Measurements from ENCODE around the gene B4GALT2.

B4GALT2 gene

GRCh38 chr1:44008259-44008658 is 29.2 kb downstream of the B4GALT2 start:
- DNase-seq: no peak

GRCh38 chr1:44010935-44011471 is 32.0 kb downstream of the B4GALT2 start:
- DNase-seq: no peak

- no peak for DNase-seq
Observed at GRCh38 chr1:44012404-44012803, 33.4 kb downstream of the B4GALT2 start.

DNA sequence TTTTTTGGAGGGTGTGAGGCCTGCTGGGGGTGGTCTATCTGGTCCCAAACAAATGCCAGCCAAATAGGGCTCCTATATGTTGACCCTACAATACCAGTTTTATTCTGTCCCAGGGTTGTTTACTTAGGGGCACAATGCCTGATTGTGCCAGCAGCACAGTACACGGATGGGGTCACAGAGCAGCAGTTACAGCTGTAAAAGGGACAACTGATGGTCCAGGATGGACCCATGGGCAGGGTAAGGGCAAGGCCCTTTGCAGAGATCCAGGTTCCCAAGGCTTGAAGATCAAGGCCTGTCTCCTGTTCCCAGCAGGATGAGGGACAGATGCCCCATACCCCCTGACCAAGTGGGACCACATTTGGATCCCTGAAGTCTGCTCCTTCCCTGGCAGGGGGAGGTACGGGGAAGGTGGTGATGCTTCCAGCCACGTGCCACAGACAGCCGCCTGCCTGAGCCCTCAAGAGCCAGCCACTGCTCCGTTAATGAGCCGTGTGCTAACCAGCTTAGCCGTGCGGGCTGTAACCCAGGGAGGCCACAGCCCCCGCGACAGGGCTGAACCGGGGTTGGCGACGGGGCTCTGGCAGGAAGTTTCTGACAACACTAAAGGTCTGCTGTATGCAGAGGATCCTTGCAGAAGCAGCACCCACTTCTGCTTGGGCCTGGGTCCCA is 34.1 kb downstream of the B4GALT2 start:
- no peak for DNase-seq

- DNase-seq: no peak
Observed at GRCh38 chr1:44013949-44014348, 34.9 kb downstream of the B4GALT2 start.

DNA sequence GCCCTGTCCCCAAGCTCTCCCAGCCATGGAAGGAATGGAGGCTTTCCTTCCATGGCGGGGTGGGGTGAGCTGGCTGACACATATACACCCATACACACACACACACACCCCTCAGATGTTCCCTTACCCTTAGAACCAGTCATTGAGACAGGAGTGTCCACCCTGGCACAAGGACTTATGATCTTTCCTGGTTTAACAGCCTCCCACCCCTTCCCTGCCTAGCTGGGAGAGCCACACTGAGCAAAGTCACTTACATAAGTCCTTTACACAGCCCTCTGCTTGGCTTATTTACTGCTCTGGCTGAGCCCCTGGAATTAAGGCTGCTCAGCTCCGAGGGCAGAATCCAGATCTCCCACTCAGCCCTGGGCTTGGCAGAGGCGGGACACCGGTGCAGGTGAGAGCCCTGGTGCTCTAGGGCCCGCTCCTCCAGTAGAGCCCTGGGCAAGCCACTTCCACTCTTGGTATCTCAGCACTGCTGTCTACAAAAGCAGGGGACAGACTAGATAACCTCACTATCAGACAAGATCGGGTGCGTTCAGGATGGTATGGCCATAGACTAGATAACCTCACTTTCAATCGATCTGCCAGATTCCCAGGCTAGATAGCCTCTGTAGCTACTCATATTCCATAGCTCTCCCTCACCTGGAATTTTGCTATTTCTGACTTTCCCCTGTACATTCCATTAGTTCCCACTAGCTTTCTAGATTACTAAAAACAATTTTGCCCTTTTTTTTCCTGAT is 35.5 kb downstream of the B4GALT2 start:
- no peak for DNase-seq

GRCh38 chr1:44015206-44015605 is 36.2 kb downstream of the B4GALT2 start:
- DNase-seq: no peak

GRCh38 chr1:44016041-44016889 is 37.3 kb downstream of the B4GALT2 start:
- no peak for DNase-seq

- no peak for DNase-seq
Observed at GRCh38 chr1:44016890-44017400, 37.9 kb downstream of the B4GALT2 start.

DNA sequence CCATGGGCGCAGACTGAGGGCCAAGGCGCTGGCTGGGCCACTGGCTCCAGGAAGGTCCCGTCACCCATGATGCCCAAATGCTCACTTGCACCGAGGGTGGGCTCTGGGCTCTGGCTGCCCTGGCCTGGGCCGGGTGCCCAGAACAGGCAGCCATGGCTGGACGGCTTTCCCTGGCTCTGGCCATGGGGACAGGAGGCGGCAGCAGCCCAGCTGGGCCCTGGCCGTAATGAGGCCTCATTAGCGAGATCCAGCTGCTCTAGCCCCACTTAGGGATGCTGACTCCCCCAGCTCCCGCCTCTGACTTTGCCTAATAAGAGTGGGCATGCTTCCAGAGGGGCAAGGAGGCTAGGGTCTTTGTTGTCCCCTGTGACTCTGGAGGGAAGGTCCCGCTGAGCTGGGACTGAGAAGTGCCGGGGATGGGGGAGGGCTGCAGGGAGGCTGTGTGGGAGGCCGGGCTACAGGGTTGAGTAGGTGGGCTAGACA is 40.5 kb downstream of the B4GALT2 start:
- DNase-seq: no peak

GRCh38 chr1:44020464-44020863 is 41.5 kb downstream of the B4GALT2 start:
- DNase-seq: no peak

DNA sequence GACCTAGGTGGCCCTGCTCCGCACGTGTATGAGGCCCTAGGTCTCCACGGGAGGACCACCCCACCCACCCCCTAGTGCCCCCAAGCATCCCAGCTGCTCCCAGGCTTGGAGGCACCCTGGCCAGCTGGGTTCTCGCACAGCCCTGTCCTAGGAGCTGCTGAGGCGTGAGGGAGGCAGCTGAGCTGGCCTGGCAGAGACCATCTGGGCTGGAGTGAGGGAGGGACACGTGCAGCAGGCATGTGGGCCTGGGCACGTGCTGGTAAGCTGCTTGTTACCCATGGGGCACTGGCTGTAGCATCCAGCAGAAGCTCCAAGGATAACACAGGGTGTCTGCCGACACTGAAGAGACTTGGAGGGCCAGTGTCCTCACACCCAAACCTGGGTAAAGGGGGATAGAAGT is 42.1 kb downstream of the B4GALT2 start:
- no peak for DNase-seq

DNA sequence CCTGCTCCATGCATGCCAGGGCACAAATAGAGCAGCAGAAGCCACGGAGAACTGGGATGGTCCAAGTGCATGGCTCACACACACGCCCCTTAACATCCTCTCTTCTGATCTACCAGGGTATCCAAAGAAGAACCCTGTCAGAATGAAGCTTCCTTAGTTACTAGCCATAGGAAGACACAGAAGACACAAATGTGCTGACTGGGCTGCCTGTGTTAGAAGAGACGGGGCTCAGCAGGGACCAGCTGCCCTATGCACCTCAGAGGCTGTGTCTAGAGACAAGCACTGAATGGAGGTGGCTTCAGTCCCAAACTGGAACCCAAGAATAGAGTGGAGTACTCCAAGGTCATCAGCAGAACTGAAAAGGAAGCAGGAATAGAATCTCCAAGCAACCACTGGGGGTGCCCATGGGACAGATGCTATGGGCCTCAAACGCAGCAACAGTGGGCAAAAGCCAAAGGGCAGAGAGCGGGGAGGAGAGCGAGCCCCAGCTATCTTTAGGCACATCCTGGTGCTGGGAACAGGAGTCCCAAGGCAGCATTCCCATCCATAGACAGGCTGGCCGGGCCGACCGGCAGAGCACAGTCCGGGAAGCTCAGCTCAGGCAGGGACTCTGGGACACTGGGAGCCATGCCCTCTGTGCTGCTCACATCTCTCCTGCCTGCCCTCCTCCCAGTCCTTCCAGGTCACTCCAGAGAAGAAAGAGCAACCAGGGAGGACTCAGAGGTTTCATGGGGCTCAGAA is 42.7 kb downstream of the B4GALT2 start:
- no peak for DNase-seq

DNA sequence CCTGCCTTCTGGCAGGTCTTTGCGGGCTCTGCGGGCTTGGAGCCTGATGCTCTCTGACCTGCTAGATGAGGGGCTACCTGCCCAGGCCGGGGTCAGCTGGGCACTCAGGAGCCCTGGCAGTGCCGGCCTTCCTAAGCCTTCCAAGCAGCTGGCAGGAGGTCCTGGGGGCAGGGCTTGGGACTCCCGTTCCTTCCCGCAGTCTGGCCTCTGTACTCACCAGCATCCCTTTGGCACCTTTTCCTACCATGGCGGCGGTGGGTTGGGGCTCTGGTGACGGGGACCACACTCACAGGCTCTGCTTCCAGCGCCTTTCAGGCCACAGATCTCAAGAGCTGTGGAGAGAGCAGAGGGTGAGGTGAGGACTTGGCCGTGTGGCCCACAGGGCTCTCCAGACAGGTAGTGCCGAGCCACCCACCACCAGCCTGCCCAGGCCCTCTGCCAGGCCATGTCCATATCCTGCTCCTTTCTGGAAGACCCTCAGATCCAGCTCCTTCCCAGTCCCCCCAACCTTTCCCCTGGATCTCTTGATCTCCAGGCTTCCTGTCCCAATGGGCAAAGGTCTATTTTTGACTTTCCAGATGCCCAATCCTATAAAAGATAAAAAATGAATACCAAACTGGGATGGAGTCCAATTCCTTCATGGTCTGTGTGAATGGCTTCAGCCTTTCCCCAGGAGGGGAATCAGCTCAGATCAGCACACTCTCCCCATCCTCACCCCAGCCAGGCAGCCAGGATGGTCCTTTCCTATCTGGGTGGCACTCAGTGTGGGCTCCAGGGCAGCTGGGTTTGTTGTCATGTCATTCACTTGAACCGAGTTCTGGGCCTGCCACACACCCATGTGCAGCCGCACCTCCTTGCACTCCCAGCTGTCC is 45.3 kb downstream of the B4GALT2 start:
- DNase-seq: no peak

GRCh38 chr1:44024903-44025525 is 46.0 kb downstream of the B4GALT2 start:
- no peak for DNase-seq

DNA sequence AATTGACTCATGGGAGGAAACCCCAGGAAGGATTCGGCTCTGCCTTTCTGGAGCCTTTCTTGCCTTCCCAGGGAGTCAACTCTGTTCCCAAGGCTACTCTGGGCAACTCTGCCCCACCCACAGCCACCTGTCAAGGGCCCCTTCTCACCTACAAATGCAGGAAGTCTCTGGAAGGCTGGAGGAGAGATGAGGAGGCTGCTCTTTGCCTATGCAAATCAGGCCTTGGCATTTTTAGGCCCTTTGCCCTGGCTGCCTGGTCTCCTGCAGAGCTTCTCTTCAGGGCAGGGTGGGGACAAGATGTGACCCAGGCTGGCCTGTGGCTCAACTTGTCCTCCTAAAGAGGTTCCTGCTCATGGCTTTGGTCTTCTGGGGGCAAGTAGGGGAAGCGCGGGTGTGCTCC is 46.8 kb downstream of the B4GALT2 start:
- DNase-seq: no peak

GRCh38 chr1:44027320-44027719 is 48.3 kb downstream of the B4GALT2 start:
- no peak for DNase-seq

DNA sequence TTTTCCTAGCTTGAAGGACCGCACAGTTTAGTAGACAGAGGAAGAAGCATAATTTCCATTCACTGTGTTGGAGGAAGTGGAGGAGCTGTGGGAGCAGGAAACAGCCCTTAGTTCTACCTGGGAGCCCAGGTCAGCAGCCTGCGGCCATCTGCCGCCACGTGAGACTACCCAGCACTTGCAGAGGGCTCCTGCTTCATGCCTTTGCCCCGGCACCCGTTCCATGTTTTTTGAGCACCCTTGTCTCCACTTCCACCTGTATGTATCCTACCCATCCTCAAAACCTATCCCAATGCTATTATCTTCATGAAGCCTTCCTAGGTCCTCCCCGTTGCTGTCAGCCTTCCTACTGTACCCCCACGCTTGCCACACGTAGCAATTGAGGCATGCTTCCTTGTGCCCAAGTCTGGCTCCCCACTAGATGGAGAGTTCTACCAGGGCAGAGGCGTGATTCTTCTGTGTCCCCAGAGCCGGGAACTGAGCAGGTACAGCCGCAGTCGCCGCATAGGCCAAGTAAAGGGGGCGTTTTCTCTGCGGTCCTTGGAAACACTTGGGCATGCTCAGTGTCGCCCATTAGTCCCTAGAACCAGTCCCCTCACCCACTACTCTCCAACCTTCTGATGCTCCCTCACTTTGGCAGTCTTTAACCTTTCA is 50.4 kb downstream of the B4GALT2 start:
- DNase-seq: no peak

- peak; percentile 88 for DNase-seq
Observed at GRCh38 chr1:44029911-44030604, 51.0 kb downstream of the B4GALT2 start.
